Spleen (tissue), 11 donors: Measurements from ENCODE around the gene NTRK2. TPM values are rescaled to one million over a fixed set of nuclear protein-coding genes. Genes with fewer than 3 reads are reported as not detected.

Source experiments
- DNase-seq: peaks from one replicate; pipeline ENCODE4 v3.0.0-alpha.2; 2020
- H3K27ac ChIP-seq, 8 donors: fragments of 200-600 bp; sonication (generic) in 7 of 8; 1 replicate in 4 of 8; 2 replicates in 4 of 8; pipeline versions ENCODE4 v1.5.0 to v1.8.0; 2016 to 2021; ENCODE audit warnings: inconsistent platforms in 4 of 8, mild to moderate bottlenecking in 4 of 8, moderate library complexity in 1 of 8
- H3K27me3 ChIP-seq, 7 donors: fragments of 200-600 bp; sonication (generic) in 6 of 7; replicated peaks in 1 of 7; 1 replicate in 4 of 7; 2 replicates in 3 of 7; pipeline versions ENCODE4 v1.5.0 to v1.8.0; 2016 to 2021; ENCODE audit warnings: inconsistent platforms in 3 of 7, mild to moderate bottlenecking in 1 of 7
- H3K36me3 ChIP-seq, 6 donors: fragments of 200-600 bp; sonication (generic) in 5 of 6; 1 replicate in 4 of 6; 2 replicates in 2 of 6; pipeline versions ENCODE4 v1.5.0 to v1.8.0; 2016 to 2021; ENCODE audit warnings: inconsistent platforms in 2 of 6
- H3K4me1 ChIP-seq, 6 donors: fragments of 200-600 bp; sonication (generic) in 5 of 6; 1 replicate in 3 of 6; 2 replicates in 3 of 6; pipeline versions ENCODE4 v1.5.0 to v1.8.0; 2016 to 2021; ENCODE audit warnings: inconsistent platforms in 3 of 6
- H3K4me3 ChIP-seq, 8 donors: fragments of 200-600 bp; sonication (generic) in 7 of 8; 1 replicate in 4 of 8; 2 replicates in 4 of 8; pipeline versions ENCODE4 v1.5.0 to v1.8.0; 2016 to 2021; ENCODE audit warnings: inconsistent platforms in 4 of 8, mild to moderate bottlenecking in 4 of 8, moderate library complexity in 2 of 8
- H3K9me3 ChIP-seq, 8 donors: fragments of 200-600 bp; sonication (generic) in 7 of 8; 1 replicate in 4 of 8; 2 replicates in 4 of 8; pipeline versions ENCODE4 v1.5.0 to v1.8.0; 2016 to 2021; ENCODE audit warnings: inconsistent platforms in 4 of 8
- CTCF ChIP-seq, 11 experiments: fragments of 200-600 bp in 7 of 11; fragments of 450-650 bp in 4 of 11; sonication (generic) in 4 of 11; IDR thresholded peaks in 8 of 11; conservative IDR thresholded peaks in 3 of 11; 1 replicate in 7 of 11; 2 replicates in 4 of 11; pipeline versions ENCODE4 v1.4.0 to v1.8.0; 2016 to 2021; ENCODE audit warnings: antibody characterized with exemption in 11 of 11, inconsistent platforms in 4 of 11, mild to moderate bottlenecking in 1 of 11
- POLR2A ChIP-seq, 3 donors: fragments of 450-650 bp; IDR thresholded peaks; one replicate each; pipeline ENCODE4 v1.5.1; 2017; ENCODE audit warnings: antibody characterized with exemption in 3 of 3, mild to moderate bottlenecking in 1 of 3
- POLR2AphosphoS5 ChIP-seq, 3 donors: sonication (generic); formaldehyde crosslinking; IDR thresholded peaks; one replicate each; pipeline ENCODE4 v1.5.1; 2017; ENCODE audit warnings: antibody characterized with exemption in 3 of 3
- WGBS, 5 donors: extraction: QIAGEN DNeasy Blood & Tissue Kit in 3 of 5; methylation state at CpG; one replicate each; pipeline versions ENCODE4 v1.1.5 to v1.1.7; 2013 to 2018; 5-methylcytosine and 5-hydroxymethylcytosine counted together
- intact Hi-C: fragments of 100-400 bp; cut with DNase I; formaldehyde crosslinking; loops from one replicate; pipeline ENCODE4 v1.15.0; 2023; ENCODE audit warnings: low total_unique reads
- polyA plus RNA-seq, 3 donors: library from polyadenylated mRNA; stranded (reverse); fragments of 200-250 nt; gene quantifications; one replicate each; pipeline ENCODE4 v1.2.1, GENCODE V29; 2013
- total RNA-seq, 7 donors: library from RNA; depleted of rRNA in 3 of 7; stranded (reverse); fragments of >200 nt in 3 of 7; fragmentation: NEBNext Ultra II Directional in 4 of 7; extraction: Animal tissue kit (Norgen Biotek cat#: 25700) in 4 of 7; gene quantifications; one replicate each; pipeline versions ENCODE4 v1.1.0 to v1.2.1, GENCODE V29; 2016 to 2021
- donor health status: healthy with polysubstance abuse.
- donor health status: DM: no; HTN: no; CAD: no; lungs with moderate emphysema.
- donor health status: DM: no; HTN: no; CAD: no.
- donor health status: Bipolar disorder and iron deficiency.
- donor health status: healthy.
- donor health status: DM: no; HTN: no; CAD: no.
- donor health status: DM: yes; HTN: yes; CAD: no.

The NTRK2 gene
- total and polyA plus RNA-seq, 10 donors: 0.63 to 22.7 (median 8.9) TPM

GRCh38 chr9:84863372-84863771 lies 193.8 kb downstream of the NTRK2 start:
- Histone ChIP-seq H3K4me1 (no peaks in the 10 kb centered on the region), H3K4me3 (no peak overlapping the region), H3K36me3 (no peaks in the 10 kb centered on the region), H3K27ac (no peak overlapping the region), H3K9me3 (no peaks in the 10 kb centered on the region), H3K27me3 (no peaks in the 10 kb centered on the region)
- no peak for TF ChIP-seq CTCF (IDR thresholded peaks at IDR 0.05 in 8 of 11, conservative IDR thresholded peaks at IDR 0.05 in 3 of 11)
- no peak for TF ChIP-seq POLR2A (IDR thresholded peaks at IDR 0.05)
- TF ChIP-seq POLR2AphosphoS5 (IDR thresholded peaks at IDR 0.05): no peak
- 80 to 86% (median 83%) methylated on average over 4 of the region's 4 CpGs for WGBS, 5 donors
- intact Hi-C loops: no loop called here
- no peak for DNase-seq

GRCh38 chr9:84866396-84867175 lies 197.1 kb downstream of the NTRK2 start:
- TF ChIP-seq CTCF (IDR thresholded peaks at IDR 0.05 in 8 of 11, conservative IDR thresholded peaks at IDR 0.05 in 3 of 11): no peak
- no peak for TF ChIP-seq POLR2AphosphoS5 (IDR thresholded peaks at IDR 0.05)
- no peak for TF ChIP-seq POLR2A (IDR thresholded peaks at IDR 0.05)
- no peak overlapping the region for H3K27ac ChIP-seq
- 79 to 86% (median 82%) methylated on average over 5 of the region's 5 CpGs for WGBS, 5 donors
- no peak overlapping the region for H3K4me3 ChIP-seq
- no peaks in the 10 kb centered on the region for H3K36me3 ChIP-seq
- DNase-seq: no peak
- H3K9me3 ChIP-seq: no peaks in the 10 kb centered on the region
- no peaks in the 10 kb centered on the region for H3K27me3 ChIP-seq
- no peaks in the 10 kb centered on the region for H3K4me1 ChIP-seq
- intact Hi-C loops: no loop called here

DNA sequence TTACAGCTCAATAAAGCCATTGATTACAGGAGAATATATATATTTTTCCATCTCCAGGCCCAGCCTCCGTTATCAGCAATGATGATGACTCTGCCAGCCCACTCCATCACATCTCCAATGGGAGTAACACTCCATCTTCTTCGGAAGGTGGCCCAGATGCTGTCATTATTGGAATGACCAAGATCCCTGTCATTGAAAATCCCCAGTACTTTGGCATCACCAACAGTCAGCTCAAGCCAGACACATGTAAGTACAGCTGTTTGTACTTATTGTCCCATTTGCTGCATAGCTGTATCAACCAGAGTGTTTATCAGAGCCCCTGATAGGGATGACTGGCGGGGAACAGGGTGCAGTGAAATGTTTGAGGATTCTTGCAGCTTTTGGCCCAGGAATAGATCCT lies 197.7 kb downstream of the NTRK2 start:
- Histone ChIP-seq H3K36me3 (no peaks in the 10 kb centered on the region), H3K4me3 (no peak overlapping the region), H3K27ac (no peak overlapping the region), H3K9me3 (no peaks in the 10 kb centered on the region), H3K4me1 (no peaks in the 10 kb centered on the region), H3K27me3 (no peaks in the 10 kb centered on the region)
- intact Hi-C loops: no loop called here
- WGBS, 5 donors: 80 to 93% (median 87%) methylated on average over 3 of the region's 3 CpGs
- no peak for DNase-seq
- no peak for TF ChIP-seq POLR2AphosphoS5 (IDR thresholded peaks at IDR 0.05)
- TF ChIP-seq POLR2A (IDR thresholded peaks at IDR 0.05): no peak

DNA sequence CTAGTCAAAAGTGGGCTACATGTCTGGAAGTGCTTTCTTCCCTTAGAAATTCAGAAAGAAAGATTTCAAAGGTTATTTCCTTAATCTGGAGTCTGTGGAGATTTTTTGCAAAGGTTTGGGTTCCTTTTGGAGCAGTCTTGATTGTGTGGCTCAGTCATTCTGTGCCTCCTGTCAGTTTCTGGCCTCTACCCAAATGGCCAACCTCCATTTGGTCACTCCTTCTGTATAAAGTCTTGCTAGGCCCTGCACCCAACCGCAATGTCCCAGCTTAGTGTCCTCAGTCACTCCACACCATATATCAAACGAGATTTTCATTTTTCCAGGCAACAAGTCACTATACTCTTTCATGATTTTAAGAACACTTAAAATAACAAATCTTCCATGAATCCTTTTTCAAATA lies 199.6 kb downstream of the NTRK2 start:
- no peak overlapping the region for H3K27ac ChIP-seq
- intact Hi-C loops: no loop called here
- H3K4me3 ChIP-seq: no peak overlapping the region
- TF ChIP-seq CTCF (IDR thresholded peaks at IDR 0.05 in 8 of 11, conservative IDR thresholded peaks at IDR 0.05 in 3 of 11): no peak
- TF ChIP-seq POLR2AphosphoS5 (IDR thresholded peaks at IDR 0.05): no peak
- no peak for TF ChIP-seq POLR2A (IDR thresholded peaks at IDR 0.05)
- no peaks in the 10 kb centered on the region for H3K9me3 ChIP-seq
- no peaks in the 10 kb centered on the region for H3K36me3 ChIP-seq
- no peaks in the 10 kb centered on the region for H3K4me1 ChIP-seq
- no peaks in the 10 kb centered on the region for H3K27me3 ChIP-seq
- WGBS, 5 donors: 77 to 87% (median 83%) methylated on average over 2 of the region's 2 CpGs
- DNase-seq: no peak
